Muscle of arm (tissue), 12 donors: ENCODE measurements around the gene C1QTNF7. TPM values are rescaled to one million over a fixed set of nuclear protein-coding genes. Genes with fewer than 3 reads are reported as not detected.

Source experiments
- DNase-seq: peaks from one replicate; pipeline ENCODE4 v3.0.0-alpha.2; 2013
- polyA plus RNA-seq, 12 donors: library from polyadenylated mRNA; unstranded; fragments of 120-200 nt; gene quantifications; one replicate each; pipeline ENCODE4 v1.2.1, GENCODE V29; 2013; ENCODE audit not compliant: insufficient read length in 12 of 12

Gene C1QTNF7
- polyA plus RNA-seq, 12 donors = 1.9 to 13.6 (median 2.8) TPM; not detected in 1

DNA sequence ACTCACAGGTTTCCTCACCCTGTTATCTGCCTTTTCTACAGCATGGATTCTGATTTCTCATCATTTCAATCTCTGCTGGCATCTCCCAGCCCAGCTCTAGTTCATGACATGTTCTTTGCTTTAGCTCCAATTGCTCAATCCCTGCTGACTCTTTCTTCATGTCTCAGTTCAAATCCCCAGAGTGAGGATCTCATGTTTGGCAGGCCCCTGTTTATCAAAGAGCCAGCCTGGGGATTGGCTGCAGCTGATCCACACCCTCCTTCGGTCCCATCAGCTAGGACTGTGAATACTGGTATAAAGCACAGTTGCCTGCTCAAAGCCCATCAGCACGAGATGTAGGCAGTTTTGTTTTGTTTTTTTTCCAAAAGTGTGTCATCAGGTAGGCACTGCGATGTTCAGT is 27.5 kb downstream of the C1QTNF7 start:
- DNase-seq = no peak

DNA sequence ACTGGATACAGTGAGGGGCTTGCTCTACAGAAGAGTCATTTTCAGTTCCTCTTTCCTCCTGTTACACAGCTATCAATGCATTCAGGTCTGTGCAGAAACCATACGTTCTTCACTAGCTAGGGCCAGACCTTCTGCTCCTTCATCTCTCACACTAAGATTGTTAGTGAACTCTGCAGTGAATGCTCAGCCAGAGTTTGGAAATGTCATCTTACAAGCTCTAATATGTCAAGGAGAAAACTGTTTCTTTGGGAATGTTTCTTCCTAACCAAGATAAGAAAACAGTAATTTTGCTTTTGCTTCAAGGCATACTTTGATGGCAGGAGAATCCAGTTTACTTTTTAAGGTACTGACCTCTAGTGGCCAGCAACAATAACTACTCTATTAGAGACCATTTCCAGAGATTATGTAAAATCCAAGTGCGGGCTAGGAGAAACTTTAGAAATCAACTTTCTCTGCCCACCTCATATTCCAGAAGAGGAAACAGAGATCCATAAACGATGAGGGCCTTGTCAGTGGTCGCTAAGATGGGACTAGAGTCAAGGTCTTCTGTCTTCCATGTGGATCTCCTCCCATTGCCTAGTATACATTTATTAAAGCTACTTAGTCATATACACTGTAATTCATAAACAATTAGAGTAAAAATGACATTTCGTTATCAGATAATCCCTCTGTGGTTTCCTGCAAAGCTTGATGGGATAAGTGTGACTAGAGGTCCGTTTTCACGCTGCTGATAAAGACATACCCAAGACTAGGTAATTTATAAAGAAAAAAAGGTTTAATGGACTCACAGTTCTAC is 29.8 kb downstream of the C1QTNF7 start:
- DNase-seq = peak; percentile 61

DNA sequence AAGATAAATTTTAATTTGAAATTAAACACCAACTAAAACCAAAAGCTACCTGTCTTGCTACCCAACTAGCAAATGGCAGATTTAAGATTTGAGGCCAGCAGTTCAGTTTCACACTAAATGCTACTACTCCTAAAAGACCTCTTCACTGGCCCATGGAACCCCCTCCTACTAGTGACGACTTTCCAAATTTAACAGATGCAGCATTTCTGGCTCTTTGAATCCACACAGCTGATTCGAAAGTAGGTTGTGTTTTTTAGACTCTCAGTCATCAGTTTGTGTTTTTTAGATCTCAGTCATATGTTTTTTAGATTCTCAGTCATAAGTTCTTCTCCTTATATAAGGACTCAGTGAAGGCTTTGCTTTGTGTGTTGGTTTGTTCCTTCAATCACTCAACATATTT is 30.8 kb downstream of the C1QTNF7 start:
- DNase-seq = no peak

DNA sequence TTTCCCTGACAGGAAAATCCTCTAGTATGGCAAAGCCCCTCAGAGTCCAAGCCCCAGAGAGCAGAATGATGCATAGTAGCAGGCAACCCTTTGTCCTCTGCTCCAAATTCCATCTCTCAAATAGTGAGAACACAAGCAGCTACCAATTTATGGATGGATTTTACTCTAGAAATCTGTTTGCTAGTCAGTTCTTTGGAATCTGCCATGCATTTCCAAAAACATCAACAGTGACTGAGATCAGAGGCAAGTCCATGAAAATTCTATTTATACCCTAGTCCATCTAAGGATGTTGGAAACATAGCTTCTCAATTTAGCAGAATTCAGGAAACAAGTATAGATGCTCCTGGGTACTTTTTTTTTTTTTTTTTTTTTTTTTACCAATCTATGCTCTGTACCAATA is 31.9 kb downstream of the C1QTNF7 start:
- DNase-seq = no peak

DNA sequence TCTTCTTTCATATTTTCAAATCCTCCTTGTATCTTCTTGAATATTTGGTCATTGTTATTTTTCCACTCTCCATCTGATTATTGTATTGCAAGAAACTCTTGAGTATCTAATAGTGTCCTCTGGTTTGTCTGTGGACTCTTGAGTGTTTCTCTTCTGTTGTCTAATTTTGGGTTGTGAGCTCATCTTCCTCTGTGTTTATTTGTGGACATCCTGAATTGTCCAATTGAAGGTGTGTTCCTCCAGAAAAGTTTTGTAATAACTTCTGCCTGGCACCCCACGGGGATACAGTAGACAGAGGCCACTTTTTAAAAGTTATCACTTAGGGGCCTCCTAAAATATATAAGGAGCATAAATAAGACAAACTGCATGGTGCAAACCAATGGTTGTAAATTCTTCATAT is 38.8 kb downstream of the C1QTNF7 start:
- DNase-seq = no peak

DNA sequence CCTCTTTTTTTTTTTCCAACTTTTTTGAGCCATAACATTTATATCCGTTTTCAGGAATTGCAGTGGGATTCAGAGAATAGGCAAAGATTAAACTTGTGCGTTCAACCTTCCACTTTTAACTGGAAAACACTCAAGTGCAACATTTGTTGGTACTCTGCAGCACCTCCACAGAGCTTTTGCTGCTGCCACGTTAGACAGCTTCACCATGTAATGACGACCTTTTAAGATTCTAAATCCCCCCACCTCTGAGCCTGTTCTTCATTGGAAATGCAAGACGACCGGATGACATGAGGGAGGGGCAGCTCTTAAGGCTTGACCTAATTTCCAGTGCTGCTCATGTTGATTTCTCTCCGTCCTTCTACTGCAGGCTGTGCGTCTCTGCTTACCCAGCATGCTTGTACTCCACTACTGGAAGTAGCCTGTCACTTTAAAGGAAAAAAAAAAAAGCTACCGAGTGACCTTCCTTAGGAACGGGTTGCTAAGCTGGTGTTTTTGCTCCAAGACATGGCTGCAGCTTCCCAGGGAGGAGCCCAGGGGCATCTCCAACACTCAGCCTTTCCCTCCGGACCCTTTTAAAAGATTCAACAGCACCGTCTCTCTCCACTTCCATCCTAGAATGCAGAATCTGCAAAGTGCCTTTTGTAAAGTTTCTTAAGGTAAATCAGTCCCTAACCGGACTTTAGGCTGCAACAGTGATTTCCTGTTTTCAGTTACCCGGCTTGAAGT is 41.7 kb downstream of the C1QTNF7 start, which contains the start of gene CC2D2A:
Gene CC2D2A, plus strand, starts transcription at position 481 of the 726 bp plus-strand sequence. CDS start 6,051 bp downstream, outside the sequence.
- peak; percentile 60 for DNase-seq

DNA sequence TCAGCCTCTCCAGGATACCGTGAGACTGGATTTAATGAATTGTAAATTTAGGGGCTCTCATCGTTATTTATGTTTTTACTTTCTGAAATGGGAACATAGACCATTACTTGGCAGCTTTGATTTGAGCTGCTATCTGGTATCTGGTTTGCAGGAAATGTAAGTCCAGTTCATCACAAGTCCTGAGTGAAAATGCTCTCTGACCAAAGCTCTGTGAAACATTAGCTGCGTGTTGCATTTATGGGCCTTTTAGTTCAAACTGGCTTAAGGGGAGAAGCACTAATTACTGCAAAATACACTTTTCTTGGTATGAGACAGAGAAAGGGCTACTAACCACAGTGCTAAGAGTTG is 42.3 kb downstream of the C1QTNF7 start:
- DNase-seq = no peak

DNA sequence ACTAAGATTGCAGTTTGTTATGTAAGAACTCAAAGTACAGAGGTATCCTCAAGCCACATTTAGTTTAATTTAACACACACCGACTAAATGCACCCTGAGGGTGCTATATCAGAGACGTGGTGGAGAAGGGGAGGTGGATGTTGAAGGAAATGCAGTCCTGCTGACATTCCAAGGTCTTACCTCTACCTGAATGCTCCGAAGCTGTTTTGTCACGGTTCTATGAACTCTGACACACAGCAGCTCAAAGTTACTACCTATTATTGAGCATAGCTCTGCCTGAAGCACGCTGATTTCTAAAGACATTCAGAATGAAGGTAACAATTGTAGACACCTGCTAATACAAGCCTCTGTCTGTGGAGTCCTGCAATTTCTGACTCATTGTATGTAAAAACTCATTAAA is 48.6 kb downstream of the C1QTNF7 start:
- no peak for DNase-seq

DNA sequence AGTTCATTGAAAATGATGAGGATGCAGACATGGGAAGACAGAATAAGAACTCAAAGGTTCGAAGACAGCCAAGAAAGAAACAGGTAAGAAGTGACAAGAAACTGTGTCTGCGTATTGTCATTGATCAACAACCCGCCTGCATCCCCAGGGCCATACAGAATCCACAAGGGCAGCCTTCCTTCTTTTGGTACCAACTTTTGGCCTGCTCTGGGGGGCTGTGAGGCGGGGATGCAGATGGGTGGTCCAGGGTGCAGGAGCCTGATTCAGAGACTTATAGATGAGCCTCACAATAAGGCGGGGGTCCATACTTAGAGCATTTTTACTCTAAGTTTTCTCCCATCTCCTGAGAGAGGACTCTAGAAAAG is 50.9 kb downstream of the C1QTNF7 start:
- no peak for DNase-seq

DNA sequence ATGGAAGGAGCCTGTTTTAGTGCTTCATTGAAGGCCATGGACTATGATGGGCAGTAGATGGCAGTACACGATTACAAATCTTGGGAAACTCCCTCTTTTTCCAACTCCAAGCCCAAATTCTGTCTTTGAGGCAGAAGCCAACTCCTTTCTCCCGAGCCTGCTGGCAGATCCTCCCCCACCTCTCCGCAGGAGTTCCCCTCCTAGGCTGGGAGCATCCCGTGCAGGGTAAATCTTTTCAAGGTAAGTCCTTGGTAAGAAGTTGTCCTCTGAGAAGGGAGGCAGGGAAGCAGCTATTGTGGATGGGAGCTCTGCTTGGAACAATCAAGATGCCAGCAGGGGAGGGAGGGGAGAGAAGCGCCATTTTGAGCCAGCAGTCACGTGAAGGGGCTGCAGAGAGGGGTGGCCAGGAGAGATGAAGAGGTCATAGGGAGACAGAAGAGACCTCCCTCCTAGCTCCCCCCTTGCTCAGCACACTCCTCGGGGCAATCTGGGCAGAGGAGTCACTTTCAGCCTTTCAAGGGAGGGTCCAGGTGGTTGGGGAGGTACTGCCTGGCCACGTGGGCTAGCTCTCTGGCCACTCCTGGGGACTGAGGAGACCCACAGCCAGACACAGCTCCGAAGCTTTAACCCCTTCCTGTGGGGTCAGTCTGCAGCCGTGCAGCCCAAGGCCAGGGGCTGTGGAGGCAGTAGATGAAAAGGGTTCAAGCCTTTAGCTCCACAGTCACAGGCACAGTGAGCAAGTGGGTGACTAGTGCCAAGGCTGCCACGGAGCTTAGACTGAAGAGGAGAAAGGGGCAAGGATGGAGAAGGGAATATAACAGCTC is 51.5 kb downstream of the C1QTNF7 start:
- peak; percentile 91 for DNase-seq

DNA sequence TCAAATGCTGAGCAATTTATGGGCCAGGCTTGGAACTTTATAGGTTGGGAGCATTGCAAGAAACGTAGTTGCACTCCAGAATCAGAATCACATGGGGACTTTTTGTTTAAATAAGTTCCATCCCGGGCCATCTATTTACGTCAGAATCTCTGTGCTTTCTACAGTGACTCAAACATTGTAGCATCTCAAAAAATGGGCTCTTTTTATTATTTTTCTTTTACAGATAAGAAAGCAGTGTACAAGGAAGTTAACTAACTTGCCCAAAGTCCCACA is 52.0 kb downstream of the C1QTNF7 start:
- DNase-seq = peak; percentile 54

DNA sequence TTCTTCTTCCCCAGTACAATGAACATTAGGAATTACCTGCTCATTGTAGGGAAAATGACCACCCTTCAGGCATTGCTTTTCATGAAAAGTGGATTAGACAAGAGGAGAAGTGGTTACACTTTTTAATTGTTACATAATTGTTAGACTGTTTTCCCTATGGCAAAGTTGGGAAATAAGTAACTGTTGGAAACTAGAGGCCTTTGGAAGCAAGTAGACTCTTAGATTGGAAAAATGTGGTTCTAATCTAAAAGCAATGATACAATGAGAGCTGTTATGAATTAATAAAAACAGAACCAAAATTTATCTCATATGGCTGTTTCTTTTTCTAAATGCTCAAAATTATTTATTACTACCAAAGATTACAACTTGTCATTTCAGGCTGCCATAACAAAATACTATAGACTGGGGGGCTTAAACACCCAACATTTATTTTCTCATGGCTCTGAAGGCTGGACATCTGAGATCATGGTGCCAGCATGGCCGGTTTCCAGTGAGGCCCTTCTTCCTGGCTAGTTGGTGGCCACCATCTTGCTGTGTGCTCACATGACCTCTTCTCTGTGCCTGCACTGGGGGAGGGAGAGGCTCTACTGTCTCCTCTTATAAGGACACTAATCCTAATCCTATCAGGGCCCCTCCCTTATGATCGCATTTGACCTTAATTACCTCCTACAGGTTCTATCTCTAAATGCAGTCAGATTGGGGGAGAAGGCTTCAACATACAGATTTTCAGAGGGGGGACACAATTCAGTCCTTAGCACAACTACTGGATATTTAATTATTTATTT is 54.3 kb downstream of the C1QTNF7 start:
- DNase-seq = no peak

DNA sequence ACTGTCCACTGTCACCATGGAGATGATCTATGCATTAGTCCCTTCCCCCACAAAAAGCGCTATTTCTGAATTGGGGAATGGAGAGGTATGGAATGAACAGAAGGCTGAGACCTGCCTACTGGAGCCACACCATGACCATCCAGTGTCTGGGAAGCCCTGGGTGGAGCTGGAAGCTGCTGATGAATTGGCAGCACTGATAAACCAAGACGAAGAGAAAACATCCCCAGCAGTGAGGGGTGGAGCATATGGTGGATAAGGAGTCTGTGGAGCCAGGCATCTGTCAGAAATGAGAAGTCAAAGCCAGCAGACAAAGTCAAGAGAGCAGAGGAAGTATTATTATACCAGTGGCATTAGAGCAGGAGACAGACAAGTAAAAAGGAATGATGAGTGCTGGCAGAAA is 55.0 kb downstream of the C1QTNF7 start:
- no peak for DNase-seq

DNA sequence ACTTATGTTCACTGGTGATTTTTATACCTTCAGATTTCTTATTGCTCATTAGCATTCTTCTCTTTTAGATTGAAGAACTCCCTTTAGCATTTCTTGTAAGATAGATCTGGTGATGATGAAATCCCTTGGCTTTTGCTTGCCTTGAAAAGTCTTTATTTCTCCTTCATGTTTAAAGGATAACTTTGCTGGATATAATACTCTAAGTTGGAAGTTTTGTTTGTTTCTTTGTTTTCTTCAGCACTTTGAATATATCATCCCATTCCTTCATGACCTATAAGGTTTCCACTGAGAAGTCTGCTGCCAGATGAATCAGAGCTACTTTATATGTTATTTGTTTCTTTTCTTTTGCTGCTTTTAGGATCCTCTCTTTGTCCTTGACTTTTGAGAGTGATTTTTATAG is 60.3 kb downstream of the C1QTNF7 start:
- no peak for DNase-seq

DNA sequence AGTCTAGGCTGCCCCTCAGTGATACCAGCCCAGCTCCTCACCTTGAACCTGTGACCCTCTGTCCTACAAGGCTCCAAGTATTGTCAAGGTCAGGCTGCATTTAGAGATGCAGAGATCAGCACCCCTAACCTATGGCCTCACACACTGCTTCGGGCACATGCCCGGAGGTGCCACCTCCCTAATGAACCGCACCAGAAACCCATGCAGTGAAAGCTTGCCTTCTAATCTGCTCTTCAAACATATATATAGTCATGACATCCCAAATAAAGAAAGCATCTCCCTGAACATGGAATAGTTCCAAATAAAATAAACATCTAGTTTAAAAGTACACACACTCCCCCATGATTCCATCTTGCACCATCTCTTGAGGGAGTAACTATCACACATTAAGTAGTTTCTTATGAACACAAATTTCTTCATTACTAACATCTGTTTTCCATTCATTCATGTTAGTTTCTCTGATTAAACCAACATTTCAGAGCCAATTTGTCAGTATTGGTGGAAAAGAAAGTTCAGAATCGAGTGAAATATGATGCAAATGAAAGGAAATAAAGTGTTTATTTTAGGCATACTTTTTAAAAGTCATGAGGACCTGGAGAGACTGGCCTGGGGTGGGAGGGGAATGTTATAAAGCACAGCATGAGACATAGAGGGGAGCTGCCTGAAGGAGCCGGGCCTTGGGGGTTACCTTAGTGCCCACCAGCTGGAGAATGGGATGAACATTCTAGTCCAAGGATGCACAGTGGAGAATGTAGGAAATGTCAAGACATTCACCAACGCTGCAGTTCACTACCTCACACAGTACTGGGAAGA is 61.0 kb downstream of the C1QTNF7 start:
- DNase-seq = peak; percentile 31

DNA sequence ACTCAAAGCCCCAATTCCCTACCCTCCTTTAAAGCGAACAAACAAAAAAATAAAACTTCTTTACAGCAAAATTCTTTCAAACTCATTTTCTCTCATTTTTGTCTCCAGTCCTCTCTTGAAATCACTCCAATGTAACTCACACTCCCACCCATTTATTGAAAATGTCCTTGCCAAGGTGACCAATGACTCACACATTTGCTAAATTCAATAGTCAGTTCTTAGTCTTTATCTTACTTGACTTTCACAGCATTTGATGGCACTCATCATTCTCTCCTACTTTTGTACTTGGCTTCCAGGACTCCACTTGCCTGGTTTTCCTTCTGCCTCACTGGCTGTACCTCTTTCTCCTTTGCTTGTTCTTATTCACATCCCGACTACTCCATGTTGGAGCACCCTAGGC is 61.7 kb downstream of the C1QTNF7 start:
- DNase-seq = no peak

DNA sequence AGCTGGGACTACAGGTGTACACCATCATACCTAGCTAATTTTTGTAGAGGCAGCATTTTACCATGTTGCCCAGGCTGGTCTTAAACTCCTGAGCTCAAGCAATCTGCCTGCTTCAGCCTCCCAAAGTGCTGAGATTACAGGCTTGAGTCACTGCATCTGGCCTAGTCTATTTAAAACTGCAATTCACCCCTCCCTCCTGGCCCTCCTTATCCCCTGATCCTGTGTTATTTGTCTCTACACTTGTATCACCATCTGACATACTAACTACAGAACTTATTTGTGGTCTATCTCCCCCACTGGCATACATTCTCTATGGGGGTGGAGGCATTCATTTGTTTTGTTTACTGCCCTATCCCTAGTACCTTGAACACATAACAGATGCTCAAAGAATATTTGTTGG is 65.6 kb downstream of the C1QTNF7 start:
- no peak for DNase-seq

DNA sequence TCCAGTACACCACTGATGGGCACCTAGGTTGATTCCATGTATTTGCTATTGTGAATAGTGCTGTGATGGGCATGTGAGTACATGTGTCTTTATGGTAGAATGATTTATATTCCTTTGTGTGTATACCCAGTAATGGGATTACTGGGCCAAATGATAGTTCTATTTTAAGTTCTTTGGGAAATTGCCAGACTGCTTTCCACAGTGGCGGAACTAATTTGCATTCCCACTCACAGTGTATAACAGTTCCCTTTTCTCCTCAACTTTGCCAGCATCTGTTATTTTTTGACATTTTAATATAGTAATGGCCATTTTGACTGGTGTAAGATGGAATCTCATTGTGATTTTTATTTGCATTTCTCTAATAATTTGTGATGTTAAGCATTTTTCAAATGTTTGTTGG is 67.8 kb downstream of the C1QTNF7 start:
- DNase-seq = no peak
